PC-3 (cell line): ENCODE data around the gene FAM229B. TPM values are rescaled to one million over a fixed set of nuclear protein-coding genes. Genes with fewer than 3 reads are reported as not detected.

Source experiments
- ATAC-seq: fragments of 200-7000 bp; cut with Tn5 transposase; 2 replicates; pipeline ENCODE4 v1.9.1; 2020; ENCODE audit warnings: mild to moderate bottlenecking, moderate library complexity
- BruUV-seq: library from RNA; stranded (reverse); fragments of 400-500 nt; replicated peaks from 2 replicates; lab custom pipeline; 2021; lab: Mats Ljungman, UMichigan
- CTCF ChIA-PET: fragments of 300-600 bp; sonication (Branson Sonifier 250); formaldehyde crosslinking; loops from one replicate; lab custom pipeline; 2022; ENCODE audit warnings: antibody characterized with exemption; lab: Charles Lee
- POLR2A ChIA-PET: fragments of 300-600 bp; sonication (Branson Sonifier 250); formaldehyde crosslinking; loops from one replicate; lab custom pipeline; 2022; ENCODE audit warnings: antibody characterized with exemption; ENCODE audit not compliant: unreplicated experiment; lab: Charles Lee
- DNase-seq: peaks from one replicate; pipeline ENCODE4 v3.0.0-alpha.2; 2015
- H2AFZ ChIP-seq: fragments of 300-600 bp; sonication (generic); 2 replicates; pipeline ENCODE4 v1.6.0; 2016; ENCODE audit warnings: antibody characterized with exemption, low read length
- H3F3A ChIP-seq: fragments of 300-600 bp; sonication (generic); one replicate; pipeline ENCODE4 v1.6.0; 2017; ENCODE audit warnings: antibody characterized with exemption, low read length, control low read depth, mild to moderate bottlenecking; ENCODE audit not compliant: unreplicated experiment
- H3K27ac ChIP-seq: fragments of 300-600 bp; sonication (generic); 2 replicates; pipeline ENCODE4 v1.5.1; 2016; ENCODE audit warnings: mild to moderate bottlenecking, low read length
- H3K27me3 ChIP-seq: fragments of 300-600 bp; sonication (generic); 2 replicates; pipeline ENCODE4 v1.6.1; 2016; ENCODE audit warnings: low read length, mixed read lengths
- H3K36me3 ChIP-seq: fragments of 300-600 bp; sonication (generic); 2 replicates; pipeline ENCODE4 v1.6.1; 2016; ENCODE audit warnings: low read depth, mixed run types, low read length, mixed read lengths
- H3K4me1 ChIP-seq: fragments of 300-600 bp; sonication (generic); 2 replicates; pipeline ENCODE4 v1.5.1; 2016; ENCODE audit warnings: low read length; ENCODE audit not compliant: insufficient read depth
- H3K4me2 ChIP-seq: fragments of 300-600 bp; sonication (generic); 2 replicates; pipeline ENCODE4 v1.6.0; 2016; ENCODE audit warnings: low read length
- H3K4me3 ChIP-seq: fragments of 300-600 bp; sonication (generic); 2 replicates; pipeline ENCODE4 v1.5.1; 2016; ENCODE audit warnings: mild to moderate bottlenecking, low read length, mixed read lengths
- H3K79me2 ChIP-seq: fragments of 300-600 bp; sonication (generic); 2 replicates; pipeline ENCODE4 v1.6.1; 2017; ENCODE audit warnings: low read length, mixed read lengths
- H3K9ac ChIP-seq: fragments of 300-600 bp; sonication (generic); 2 replicates; pipeline ENCODE4 v1.6.0; 2016; ENCODE audit warnings: mild to moderate bottlenecking, low read length
- H3K9me2 ChIP-seq: fragments of 300-600 bp; sonication (generic); replicated peaks from 2 replicates; pipeline ENCODE4 v1.6.1; 2016; ENCODE audit warnings: mixed run types, low read length, mixed read lengths
- H3K9me3 ChIP-seq: fragments of 300-600 bp; sonication (generic); 2 replicates; pipeline ENCODE4 v1.6.1; 2016; ENCODE audit warnings: low read length, mixed read lengths
- H4K20me1 ChIP-seq: fragments of 300-600 bp; sonication (generic); 2 replicates; pipeline ENCODE4 v1.6.1; 2016; ENCODE audit warnings: low read length, mixed read lengths
- EZH2 ChIP-seq: fragments of 300-600 bp; sonication (generic); IDR thresholded peaks from one replicate; pipeline ENCODE4 v1.6.1; 2017; ENCODE audit warnings: antibody characterized with exemption, mild to moderate bottlenecking, low read length; ENCODE audit not compliant: unreplicated experiment
- EZH2phosphoT487 ChIP-seq: fragments of 300-600 bp; sonication (generic); IDR thresholded peaks from 2 replicates; pipeline ENCODE4 v1.6.1; 2018; ENCODE audit warnings: mild to moderate bottlenecking, antibody characterized with exemption, low read length, borderline replicate concordance
- intact Hi-C: fragments of 100-400 bp; cut with micrococcal nuclease; formaldehyde crosslinking; loops from 2 replicates; pipeline ENCODE4 v1.9.0; 2023
- total RNA-seq: library from RNA; depleted of rRNA; stranded (reverse); fragments of >200 nt; gene quantifications from 2 replicates; pipeline ENCODE4 v1.2.3, GENCODE V29; 2014
- TF ChIP-seq, protein P1 (sequence below): fragments of 300-600 bp; sonication (generic); conservative IDR thresholded peaks from 2 replicates; pipeline ENCODE4 v1.5.1; 2017; ENCODE audit warnings: antibody characterized with exemption, low read depth, mild to moderate bottlenecking, low read length

Gene FAM229B
- total RNA-seq, 1 experiment from 2014 or later, result 6.7 TPM

DNA sequence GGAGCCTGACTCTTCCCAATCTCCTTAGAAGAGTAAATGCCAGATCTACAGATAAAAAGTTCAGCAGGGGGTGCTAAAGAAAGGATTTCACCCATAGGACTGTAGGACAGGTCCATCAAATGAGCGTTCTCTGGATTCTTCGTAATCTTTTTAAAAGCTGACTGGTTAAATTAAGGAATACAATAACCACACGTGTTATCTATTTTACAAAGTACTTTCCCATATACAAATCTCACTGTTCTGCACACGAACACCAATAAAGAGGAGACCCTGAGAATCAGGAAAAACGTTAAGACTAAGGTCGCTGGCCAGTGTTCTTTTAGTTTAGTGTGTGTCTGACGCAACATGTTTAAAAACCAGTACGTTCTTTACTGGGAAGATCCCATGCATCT lies 651 bp upstream of the FAM229B start:
- intact Hi-C loops, result loop anchor here (1.0 kb wide), 1 partner anchor 77 kb away; no protein-coding TSS in a partner anchor
- no peaks in the 10 kb centered on the region for H3K9me3 ChIP-seq
- peak; percentile 69 for ATAC-seq
- H3K9me2 ChIP-seq, result no peaks in the 10 kb centered on the region
- no peaks in the 10 kb centered on the region for H3K4me1 ChIP-seq
- TF ChIP-seq, protein P1, sequence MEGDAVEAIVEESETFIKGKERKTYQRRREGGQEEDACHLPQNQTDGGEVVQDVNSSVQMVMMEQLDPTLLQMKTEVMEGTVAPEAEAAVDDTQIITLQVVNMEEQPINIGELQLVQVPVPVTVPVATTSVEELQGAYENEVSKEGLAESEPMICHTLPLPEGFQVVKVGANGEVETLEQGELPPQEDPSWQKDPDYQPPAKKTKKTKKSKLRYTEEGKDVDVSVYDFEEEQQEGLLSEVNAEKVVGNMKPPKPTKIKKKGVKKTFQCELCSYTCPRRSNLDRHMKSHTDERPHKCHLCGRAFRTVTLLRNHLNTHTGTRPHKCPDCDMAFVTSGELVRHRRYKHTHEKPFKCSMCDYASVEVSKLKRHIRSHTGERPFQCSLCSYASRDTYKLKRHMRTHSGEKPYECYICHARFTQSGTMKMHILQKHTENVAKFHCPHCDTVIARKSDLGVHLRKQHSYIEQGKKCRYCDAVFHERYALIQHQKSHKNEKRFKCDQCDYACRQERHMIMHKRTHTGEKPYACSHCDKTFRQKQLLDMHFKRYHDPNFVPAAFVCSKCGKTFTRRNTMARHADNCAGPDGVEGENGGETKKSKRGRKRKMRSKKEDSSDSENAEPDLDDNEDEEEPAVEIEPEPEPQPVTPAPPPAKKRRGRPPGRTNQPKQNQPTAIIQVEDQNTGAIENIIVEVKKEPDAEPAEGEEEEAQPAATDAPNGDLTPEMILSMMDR, result peak; percentile 49
- TF ChIP-seq EZH2, result no peak
- peak; percentile 61 for DNase-seq
- no peaks in the 10 kb centered on the region; the same call in 1 of the 2 replicates for H3K79me2 ChIP-seq
- BruUV-seq, result TSS peak; percentile 57
- H3F3A ChIP-seq, result no peaks in the 10 kb centered on the region
- peak overlapping the region; percentile 92 for H3K4me3 ChIP-seq
- H3K36me3 ChIP-seq, result no peaks in the 10 kb centered on the region
- H3K27ac ChIP-seq, result no peak overlapping the region
- peak overlapping the region; percentile 97 for H3K4me2 ChIP-seq
- H2AFZ ChIP-seq, result peak overlapping the region; percentile 99
- H3K9ac ChIP-seq, result peak overlapping the region; percentile 66
- no peaks in the 10 kb centered on the region for H4K20me1 ChIP-seq
- CTCF ChIA-PET, result interaction anchor here (2.8 kb wide), 1 partner anchor 77 kb away, joined by 28 read pairs; no protein-coding TSS in a partner anchor
- H3K27me3 ChIP-seq, result no peaks in the 10 kb centered on the region
- POLR2A ChIA-PET, result no interaction called here

DNA sequence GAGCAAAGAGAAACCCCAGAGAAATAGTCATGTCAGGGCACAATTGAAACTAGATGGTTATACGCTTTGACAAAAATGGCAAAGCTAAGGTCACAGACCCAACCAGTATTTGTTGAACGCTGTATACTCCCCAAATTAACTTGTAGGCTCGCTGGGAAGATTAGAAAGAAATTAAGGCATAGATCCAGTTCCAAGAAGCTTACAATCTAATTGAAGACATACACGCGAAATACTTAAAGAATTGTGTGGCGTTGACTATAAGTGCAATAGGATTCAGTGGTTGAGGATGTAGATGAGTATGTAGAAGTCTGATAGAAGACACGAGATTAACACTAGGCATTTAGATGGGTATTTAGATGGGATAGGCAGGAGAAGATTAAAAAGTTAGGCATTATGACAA lies 525 bp downstream of the FAM229B start:
- Histone ChIP-seq H2AFZ (peak overlapping the region; percentile 99), H3K4me1 (no peaks in the 10 kb centered on the region), H3F3A (no peaks in the 10 kb centered on the region), H3K27ac (no peak overlapping the region), H3K27me3 (no peaks in the 10 kb centered on the region), H3K36me3 (no peaks in the 10 kb centered on the region), H3K9me3 (no peaks in the 10 kb centered on the region), H3K9me2 (no peaks in the 10 kb centered on the region), H3K4me2 (peak overlapping the region; percentile 97), H4K20me1 (no peaks in the 10 kb centered on the region), H3K4me3 (peak overlapping the region; percentile 92), H3K9ac (peak overlapping the region; percentile 66), H3K79me2 (no peaks in the 10 kb centered on the region; the same call in 1 of the 2 replicates)
- POLR2A ChIA-PET, result interaction anchor here (0.6 kb wide), 3 partner anchors 50 to 978 kb away, joined by 3 to 4 read pairs (median 3); no protein-coding TSS in a partner anchor
- no peak for DNase-seq
- intact Hi-C loops, result loop anchor here (1.0 kb wide), 1 partner anchor 75 kb away; no protein-coding TSS in a partner anchor
- no peak for ATAC-seq
- TF ChIP-seq EZH2phosphoT487 (no peak), EZH2 (no peak)
- TF ChIP-seq, protein P1, result no peak
- CTCF ChIA-PET, result interaction anchor here (0.6 to 2.8 kb wide), 2 partner anchors 45 to 75 kb away, joined by 6 to 28 read pairs; no protein-coding TSS in a partner anchor
- TSS peak; percentile 91 for BruUV-seq

DNA sequence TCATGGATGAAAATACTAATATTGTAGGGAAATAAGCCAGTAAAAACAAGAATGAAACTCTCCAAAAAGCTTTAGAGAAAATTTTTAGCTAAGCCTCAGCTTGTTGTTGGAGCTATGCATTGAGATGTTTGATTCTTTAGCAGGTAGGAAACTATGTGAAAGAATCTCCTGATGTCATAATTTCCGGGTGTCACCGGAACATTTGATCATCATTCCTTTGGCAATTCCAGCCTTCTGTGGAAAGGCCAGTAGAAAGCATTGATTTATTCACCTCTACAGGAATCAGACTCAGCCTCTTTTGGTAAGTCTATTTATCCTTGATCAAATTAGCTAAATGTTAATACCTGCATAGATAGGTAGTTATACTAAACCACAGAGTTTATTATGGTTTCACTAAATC lies 9.5 kb downstream of the FAM229B start:
- Histone ChIP-seq H3F3A (no peaks in the 10 kb centered on the region), H3K79me2 (no peaks in the 10 kb centered on the region), H3K27ac (no peak overlapping the region), H3K4me2 (no peak overlapping the region), H2AFZ (no peak overlapping the region), H3K9me2 (no peaks in the 10 kb centered on the region), H3K4me1 (no peaks in the 10 kb centered on the region), H3K36me3 (no peaks in the 10 kb centered on the region), H3K4me3 (no peak overlapping the region), H3K27me3 (no peaks in the 10 kb centered on the region), H3K9ac (no peak overlapping the region), H3K9me3 (no peaks in the 10 kb centered on the region), H4K20me1 (no peaks in the 10 kb centered on the region)
- DNase-seq (no peak), ATAC-seq (no peak)
- CTCF ChIA-PET, result no interaction called here
- POLR2A ChIA-PET, result no interaction called here
- BruUV-seq, result no TSS peak
- intact Hi-C loops, result no loop called here
- TF ChIP-seq EZH2 (no peak), EZH2phosphoT487 (no peak)
- TF ChIP-seq, protein P1, result no peak
